Measurements from ENCODE around the gene AATF.
A peak's percentile ranks its signal among the peaks of the same experiment; 100 is the strongest.

AATF gene

GRCh38 chr17:36942631-36943125, 6.1 kb upstream of the AATF start:
- no peak for DNase-seq

GRCh38 chr17:36943250-36944191, 5.2 kb upstream of the AATF start:
- no peak for DNase-seq

DNA sequence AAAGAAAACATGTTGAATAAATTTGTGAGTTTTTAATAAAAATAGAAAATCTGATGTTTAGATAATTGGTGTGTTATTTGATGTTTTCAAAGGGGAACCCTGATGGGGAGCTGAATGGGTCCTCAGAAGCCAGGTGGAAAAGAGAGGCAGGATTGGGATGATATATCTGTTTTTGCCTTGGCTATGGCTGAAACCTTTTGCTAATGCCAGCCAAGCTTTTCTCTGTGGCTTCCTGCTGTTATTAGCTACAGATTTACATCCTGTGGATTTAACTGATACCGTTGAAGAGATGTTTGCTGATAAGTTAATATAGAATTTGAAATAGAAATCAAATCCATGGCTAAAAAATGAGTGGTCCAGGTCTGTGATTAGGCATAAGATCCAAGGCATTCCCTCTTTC, 4.2 kb upstream of the AATF start:
- no peak for DNase-seq

GRCh38 chr17:36945140-36945539, 3.6 kb upstream of the AATF start:
- DNase-seq = no peak

DNA sequence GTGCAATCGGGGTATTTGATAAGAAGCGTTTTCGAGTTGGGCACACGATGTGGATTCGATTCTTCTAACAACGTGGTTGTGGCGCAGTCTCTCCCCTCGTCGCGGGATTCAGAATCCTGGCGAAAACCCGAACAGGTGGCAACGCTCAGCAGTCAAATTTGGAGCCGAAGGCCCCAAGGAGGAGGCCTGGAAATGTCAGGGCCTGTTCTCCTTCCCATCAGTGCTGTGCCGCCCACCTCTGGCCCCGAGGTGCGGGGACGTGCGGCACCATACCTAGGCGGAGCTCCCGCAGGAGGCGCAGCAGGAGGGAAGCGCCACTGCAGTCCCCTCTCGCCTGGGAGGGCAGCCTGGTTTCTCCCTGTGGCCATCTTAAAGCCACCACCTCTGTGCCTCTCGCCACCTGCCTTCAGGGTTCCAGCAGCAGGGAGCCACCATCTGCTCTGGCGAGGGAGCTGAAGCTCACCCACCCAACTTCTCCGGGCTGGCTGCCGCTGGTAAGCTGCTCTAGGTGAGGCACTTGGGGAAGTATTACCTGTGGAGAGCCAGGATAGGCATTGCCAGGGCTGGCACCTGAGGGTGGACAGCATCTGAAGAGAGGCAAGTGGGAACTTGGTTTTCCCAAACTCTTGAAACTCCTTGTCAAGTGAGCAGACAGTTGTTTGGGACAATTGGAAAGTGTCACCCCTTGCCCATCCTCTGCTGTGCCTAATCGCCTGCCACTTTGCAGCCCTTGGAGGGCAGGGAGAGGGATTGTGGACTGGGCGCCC, 2.6 kb upstream of the AATF start:
- DNase-seq = no peak

DNA sequence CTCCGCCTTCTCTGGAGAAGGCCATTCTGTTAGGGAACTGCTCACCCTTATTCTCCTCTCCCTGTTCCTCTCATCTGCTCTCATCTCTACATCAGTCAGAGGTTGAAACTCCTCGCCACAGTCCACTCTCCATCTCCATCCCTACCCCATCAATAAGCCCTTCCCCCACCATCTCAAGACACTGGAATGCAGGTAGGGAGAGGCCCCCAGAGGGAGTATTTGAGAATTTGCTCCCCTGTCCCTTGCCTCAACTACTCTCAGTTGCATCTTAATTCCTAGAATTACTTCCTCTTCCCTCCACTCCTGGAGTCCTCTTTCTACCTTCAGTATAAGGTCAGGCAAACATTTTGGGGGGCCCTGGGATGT, 2.0 kb upstream of the AATF start:
- DNase-seq = no peak

- no peak for DNase-seq
Measured at GRCh38 chr17:36947922-36948716, 635 bp upstream of the AATF start.

- peak; percentile 45 for DNase-seq
Measured at GRCh38 chr17:36949461-36949927, 740 bp downstream of the AATF start.

DNA sequence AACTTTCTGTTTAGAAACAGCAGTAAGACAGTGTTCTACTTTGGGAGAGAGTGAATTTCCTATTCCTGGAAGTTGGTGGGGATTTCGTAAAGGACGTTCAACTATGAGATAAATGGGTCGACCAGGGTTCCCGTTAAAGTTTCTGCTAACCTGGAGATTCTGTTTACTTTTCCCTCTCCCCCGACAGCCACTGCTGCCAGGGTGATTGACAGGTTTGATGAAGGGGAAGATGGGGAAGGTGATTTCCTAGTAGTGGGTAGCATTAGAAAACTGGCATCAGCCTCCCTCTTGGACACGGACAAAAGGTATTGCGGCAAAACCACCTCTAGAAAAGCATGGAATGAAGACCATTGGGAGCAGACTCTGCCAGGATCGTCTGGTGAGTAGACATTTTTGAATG, 1.3 kb downstream of the AATF start:
- no peak for DNase-seq

- DNase-seq = no peak
Measured at GRCh38 chr17:36951084-36951789, 2.5 kb downstream of the AATF start.

GRCh38 chr17:36971508-36971907, 22.8 kb downstream of the AATF start:
- no peak for DNase-seq

DNA sequence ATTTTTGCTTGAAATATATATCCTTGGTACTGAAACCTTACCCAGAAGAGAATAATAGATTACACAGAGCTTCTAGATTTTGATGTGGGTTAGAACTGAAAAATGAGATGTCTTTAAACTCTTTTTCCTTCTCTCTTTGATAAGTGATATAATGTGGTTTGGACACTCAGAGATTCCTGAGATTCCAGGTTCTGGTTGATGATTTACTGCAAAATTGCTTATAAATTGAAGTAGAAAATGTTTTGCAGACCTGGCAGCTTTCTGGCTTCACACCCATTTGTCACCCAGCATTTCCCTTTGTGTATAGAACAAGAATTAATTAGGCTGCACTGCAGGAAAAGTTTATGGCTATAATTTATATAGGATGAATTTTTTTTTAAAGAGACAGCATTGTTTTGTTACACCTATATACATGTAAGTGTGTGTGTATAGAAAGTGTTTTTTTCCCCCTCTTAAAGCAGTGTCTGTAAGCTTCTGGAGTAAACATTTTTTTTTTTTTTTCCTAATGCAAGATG, 23.5 kb downstream of the AATF start:
- no peak for DNase-seq

DNA sequence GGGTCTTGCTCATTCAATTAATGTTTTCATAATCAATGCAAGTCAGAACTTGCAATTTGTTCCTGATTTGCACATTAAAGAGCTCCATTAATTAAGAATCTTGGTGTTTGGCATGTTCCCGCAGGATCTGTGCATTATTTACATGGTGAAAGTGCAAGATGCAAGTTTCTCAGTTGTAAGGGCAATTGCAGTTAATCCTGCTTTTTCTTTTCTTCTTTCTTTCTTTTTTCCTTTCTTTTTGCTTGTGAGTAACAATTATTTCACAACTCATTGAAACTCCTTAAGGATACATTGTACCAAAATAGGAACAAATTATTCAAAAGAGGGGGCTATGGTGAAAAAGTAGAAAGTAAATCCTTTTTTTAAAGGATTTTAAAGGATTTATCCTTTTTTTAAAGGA, 24.2 kb downstream of the AATF start:
- DNase-seq = no peak

DNA sequence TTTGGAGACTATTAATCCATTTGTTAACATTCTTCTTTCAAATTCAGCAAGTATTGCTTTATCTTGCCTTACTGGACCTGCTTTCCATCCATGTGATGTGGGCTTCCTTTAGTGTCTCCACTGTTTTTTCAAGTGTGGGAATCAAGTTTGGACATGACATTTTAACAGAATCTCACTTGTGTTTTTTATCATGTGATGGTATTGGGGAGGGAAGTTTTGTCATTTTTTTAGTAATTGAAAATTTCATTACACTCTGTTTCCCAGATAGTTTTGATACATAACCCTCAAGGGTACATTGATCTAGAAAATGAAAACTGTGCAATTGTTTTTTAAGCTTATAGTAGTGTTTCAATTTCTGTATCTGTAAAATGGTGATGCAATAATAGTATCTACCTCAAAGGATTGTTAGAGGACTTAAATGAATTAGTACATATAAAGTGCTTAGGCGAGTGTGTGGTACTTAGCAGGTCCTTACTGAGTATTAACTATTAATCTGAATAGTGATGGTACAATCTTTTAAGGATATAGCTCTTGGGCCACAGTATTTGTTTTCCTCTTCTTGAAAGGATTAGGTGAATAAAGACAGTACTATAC, 27.3 kb downstream of the AATF start:
- no peak for DNase-seq

DNA sequence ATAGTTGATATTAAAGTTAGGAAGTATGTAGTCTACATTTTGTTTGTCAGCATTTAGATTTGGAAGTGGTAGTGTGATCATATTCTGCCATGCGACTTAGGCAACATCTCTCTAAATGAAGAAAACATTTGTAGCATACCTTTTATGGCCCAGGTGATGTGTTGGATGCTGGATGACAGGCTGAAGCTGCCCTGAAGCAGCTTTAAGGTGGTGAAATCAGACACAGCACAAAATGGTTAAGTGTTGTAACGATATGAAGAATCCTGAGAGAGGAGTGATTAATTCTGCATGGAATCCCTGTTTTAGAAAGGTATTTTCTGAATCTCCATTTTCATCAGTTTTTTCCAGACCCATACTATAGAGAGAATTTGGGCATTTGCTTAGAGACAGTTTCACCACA, 28.3 kb downstream of the AATF start:
- no peak for DNase-seq

DNA sequence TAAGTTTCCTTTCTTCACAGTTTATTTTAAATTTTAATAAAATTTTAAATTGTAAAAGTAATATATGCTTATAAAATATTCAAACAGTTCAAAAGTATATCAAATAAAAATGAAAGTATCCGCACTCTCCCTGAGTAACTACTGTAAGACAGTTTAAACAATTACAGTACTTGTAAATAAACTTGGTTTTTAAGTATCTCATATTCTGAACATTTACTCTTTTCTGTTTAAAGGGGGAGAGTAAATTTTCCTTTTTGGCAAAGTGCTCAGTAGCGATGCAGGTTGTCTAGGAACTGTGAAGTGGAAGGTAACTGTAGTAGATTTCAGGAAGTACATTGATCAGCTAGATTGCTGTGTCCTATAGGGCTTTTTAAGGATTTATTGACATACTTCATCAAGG, 28.8 kb downstream of the AATF start:
- DNase-seq = no peak

GRCh38 chr17:36978810-36979564, 30.2 kb downstream of the AATF start:
- DNase-seq = no peak

DNA sequence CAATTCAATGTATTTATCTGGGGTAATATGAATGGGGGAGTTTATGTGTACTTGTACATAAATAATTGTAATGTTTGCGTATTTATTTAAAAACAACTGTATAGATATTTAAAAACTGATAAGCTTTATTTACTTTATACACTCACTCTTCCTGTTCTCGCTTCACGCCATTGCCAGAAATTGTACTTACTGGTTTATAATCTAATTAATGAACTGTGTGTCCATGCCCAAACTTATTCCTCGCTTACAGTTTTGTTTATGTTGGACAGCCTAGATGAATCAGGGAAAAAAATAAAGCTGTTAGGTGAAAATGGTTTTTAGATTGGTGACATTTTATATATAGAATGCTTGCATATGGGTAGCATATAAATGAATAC, 30.8 kb downstream of the AATF start:
- DNase-seq = no peak

DNA sequence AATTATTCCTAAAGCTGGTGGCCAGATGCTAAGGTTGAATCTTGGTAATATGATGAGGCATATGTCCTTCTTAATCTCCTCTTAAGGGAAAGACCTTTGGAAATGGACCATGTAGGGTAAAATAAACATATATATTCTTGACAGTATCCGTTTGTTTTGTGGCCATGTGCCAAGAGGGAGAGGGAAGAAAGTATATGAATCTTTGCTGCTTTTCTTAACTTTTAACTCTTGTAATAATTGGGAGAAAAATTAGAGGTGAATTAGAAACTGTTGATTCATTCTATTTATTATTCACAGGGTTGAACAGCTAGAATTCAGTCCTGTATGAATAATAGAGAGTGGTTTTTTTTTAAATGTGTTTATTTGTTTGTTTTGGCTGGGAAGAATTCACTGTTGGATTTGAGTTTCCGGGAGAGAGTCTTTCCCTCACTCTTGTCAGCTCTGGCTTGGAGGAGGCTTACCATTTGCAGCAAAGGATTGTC, 31.6 kb downstream of the AATF start:
- DNase-seq = no peak

DNA sequence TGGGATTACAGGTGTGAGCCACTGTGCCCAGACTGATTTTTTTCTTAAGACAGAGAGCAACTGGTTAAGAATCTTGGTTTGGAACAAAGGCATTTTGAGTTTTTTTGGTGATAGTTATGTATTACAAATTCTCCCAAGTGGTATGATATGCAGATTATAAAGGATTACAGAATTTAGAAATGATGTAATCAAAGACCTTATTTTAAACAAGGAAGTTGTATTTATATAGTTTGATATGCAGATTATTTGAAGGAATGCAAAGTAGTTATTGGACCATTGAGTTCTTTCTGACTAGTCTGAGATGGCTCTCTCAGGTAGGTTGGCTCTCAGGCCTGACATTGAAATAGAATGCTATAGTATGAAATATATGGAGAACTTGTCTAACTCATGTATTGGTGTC, 34.9 kb downstream of the AATF start:
- no peak for DNase-seq

DNA sequence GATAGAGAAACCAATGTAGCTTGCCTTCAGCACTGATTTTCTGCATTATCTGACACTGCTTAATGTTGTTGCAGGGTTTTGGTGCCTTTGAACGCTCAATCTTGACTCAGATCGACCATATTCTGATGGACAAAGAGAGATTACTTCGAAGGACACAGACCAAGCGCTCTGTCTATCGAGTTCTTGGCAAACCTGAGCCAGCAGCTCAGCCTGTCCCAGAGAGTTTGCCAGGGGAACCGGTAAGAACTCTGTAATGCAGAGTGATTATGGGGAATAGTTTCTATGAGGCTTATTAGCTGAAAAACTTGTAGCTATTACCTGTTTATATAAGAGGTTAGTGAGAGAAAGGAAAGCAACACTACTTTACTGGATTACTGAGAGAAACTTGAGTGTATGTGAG, 40.4 kb downstream of the AATF start:
- no peak for DNase-seq

Measured in RPMI8226 (cell line).